Measurements from ENCODE around the gene CIB1.

The CIB1 gene

GRCh38 chr15:90213818-90214204 is 19.9 kb downstream of the CIB1 start:
- DNase-seq, result no peak

- DNase-seq, result no peak
Observed at GRCh38 chr15:90213122-90213817, 20.5 kb downstream of the CIB1 start.

DNA sequence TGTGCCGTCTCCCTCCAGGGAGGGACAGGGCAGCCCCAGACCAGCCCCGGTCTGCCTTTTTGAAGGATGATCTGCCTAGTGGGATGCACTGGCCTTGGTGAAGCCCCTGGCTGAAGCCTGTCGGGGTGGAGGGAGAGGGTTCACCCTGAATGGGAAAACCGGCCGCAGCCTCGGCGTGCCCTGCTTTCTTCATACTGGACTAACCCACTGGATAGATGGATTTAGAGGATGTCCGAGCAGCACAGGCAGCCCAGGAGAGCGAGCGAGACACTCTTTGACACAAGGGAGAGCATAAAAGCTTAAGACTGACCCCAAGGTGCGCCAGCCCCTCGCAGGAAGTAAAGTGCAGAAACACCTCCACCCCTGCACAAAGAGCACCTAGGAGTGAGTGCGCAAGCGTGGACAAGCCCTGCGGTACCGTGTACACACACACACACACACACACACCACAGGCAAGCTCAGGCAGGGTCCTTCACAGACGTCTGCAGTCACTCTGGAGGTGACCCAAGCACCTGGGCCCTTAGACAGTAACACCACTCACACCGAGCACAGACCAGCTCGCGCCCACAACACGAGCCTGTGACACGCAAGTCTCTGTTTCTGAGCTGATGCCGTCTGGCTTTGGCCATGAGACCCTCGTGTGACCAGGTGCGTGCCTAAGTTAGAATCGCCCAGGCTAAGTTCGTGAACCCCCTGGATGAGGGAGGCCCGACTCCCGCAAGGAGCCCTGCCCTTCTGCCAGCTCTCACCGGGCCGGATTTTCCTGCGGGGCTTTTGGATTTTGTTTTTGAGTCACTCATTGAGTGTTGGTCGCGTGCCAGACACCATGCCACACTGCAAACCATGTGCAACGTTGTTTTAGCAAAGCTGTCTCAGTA is 21.3 kb downstream of the CIB1 start:
- DNase-seq, result no peak

DNA sequence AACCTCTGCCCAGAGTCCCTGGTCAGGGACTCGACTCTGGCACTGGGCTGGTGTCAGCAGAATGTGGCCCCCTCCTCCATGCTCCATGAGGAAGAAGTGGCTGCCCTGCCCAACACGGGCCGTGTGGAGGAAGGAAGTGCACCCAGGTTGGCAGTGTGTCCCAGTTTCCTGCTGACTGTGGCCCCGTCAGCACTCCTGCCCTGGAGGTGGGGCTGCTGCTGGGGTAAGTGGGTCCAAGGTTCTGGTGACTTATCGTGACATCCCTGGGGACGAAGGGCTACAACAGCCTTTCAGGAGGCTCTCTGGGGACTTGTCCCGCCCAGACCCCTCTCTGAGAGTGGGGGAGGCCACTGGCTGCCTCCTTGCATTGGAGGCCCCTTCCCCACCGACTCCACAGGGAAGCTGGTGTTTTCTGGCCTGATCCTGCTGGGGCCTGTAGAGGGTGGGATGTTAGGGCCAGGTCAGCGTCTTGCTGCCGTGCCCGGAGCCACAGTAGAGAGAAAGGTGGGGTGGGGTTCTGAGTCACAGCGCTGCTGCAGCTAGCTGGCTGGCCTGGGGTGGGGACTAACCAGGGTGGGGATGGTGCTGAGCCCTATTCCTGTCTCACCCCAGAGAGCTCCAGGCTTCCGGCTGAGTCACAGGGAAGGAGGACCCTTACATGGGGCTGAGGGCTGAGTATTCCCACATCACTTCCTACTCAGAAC is 22.1 kb downstream of the CIB1 start:
- no peak for DNase-seq

DNA sequence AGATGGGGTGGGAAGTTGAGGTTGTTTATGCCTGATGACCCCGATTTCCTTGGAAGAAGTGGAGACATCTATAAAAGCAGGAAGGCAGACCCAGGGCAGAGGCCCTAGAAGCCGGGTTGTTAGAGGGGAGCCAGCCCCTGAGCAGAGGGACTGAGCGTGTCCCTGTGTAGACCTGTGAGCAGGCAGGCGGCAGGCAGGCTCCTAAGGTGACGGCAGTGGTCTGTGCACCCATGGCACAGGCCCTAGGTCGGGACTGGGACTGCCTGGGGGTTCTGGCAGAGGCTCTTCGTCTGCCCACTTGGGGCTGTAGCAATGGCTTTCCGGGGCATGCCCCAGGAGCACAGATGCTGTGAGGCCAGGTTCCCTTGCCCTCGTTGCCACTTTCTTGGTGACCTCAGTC is 22.7 kb downstream of the CIB1 start:
- DNase-seq, result no peak

- no peak for DNase-seq
Observed at GRCh38 chr15:90210593-90210992, 23.1 kb downstream of the CIB1 start.

GRCh38 chr15:90209591-90209990 is 24.1 kb downstream of the CIB1 start:
- no peak for DNase-seq

DNA sequence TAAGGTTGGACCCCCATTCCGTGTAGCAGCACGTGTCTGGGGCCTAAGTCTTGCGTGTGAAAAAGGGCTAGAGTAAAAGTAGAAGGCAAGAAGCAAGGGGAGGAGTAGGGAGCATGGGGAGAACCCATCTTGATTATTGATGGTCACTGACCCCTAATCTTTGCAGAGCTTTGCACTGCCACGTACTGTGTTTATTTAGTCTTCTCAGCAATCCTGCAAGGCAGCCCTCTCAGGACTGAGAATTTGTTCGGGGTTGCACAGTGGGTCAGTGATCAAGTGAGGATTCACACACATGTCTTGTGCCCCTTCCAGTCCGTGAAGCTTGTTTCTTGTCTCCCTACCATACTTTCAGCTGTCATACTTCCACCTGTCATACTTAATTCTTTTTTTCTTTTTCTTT is 25.4 kb downstream of the CIB1 start:
- DNase-seq, result no peak

DNA sequence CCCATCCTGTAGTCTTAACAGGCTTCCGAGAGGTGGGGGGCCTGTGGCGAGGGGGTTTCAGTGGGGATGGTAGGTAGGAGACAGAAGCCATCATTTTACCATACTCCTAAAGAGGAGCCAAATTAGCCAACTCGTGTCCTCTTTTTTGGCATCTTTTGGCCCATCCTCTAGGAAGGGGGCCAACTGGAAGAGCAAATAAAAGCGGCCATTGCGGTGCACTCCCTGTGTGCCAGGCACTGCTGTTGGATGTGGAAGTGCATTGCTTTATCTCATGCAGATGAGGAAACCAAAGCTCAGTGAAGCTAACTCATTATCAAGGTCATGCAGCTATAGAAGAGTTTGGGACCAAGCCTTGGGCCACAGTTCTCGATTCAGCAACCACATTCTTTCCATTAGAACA is 26.5 kb downstream of the CIB1 start:
- no peak for DNase-seq

DNA sequence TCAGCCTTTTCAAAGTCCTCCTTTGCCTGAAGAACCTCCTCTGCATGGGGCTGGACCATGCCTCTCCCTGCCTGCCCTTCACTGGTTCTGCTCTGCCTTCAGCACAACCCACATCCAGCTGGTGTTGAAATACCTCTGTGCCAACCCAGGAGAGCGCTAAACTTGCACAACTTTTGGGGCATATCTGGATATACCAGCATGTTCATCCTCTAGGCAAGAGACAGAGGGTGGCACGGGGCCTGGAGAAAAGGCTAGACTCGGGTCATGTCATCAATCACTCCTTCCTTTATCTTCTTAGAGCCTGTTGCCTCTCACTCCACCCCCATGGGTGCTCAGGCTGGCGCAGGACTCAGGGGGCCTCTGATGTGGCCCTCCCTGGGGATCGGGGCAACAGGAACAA is 27.9 kb downstream of the CIB1 start:
- DNase-seq, result no peak

DNA sequence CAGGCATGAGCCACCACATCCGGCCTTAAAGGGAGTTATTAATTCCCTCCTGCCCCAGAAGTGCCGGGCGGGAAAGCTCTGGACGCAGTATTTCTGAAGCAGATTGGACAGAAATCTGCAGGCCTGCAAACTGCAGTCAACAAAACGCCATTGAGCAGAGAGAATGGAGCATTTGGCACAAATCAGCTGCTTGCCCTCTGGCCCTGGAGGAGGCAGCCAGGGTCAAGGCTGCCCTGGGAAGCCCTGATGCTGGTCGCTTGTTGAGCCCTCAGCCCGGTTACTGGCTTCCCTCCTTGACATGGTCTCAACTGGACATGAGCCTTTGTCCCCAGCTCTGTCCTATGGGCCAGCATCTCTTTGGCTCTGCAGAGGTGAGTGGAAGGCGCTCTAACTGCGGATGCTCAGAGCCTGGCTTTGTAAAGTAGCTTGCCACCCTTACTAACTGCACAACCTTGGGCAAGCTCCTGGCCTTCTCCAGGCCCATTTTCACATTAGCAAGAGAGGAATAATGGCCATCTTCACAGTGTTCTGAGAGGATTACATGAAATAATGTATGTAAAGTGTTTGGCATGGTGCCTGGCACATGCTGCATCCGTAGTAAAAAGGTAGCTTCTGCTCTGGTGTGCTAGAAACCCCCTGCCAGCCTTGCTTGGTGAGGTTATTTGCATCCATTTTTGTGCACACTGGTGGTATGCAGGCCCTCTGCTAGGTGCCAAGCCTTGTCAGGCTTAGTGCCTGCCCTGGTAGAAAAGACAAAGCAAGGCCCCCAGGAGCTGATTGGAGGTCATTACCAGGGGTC is 28.5 kb downstream of the CIB1 start:
- no peak for DNase-seq

DNA sequence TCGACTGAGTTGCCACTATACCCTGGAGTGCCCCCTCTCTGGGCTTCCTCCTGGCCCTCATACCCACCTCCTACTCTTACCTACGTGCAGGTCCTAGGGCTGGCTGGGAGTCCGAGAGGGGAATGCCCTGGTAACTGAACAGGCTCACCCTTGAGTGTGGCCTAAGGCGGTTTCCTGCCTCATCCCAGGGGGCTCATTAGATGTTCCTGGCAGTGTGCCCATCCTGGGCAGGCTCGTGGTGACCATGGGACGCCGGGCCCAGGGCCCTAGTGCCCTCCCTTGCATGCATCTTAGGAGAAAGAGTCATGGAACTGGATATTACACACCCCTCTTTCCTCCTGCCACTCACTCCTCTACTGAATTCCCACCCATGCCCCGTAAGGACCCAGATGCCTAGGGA is 29.8 kb downstream of the CIB1 start:
- DNase-seq, result no peak

DNA sequence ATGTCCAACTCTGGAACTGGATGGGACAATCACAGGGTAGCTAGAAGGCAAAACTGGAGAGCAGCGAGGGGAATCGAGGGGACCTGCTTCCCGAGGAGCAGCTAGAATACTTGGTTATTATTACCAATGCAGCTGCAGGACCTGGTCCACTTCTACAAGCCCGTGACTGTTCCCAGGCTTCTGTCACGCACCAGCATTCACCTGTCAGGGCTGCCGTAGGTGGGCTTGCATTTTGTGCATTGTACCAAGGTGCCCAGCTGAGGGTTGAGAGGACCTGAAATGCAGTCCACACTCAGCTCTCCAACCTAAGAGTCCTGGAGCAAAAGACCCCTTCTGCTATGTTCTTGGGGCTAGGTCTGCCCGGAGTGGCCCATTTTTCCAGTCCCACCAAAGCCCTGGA is 30.3 kb downstream of the CIB1 start:
- no peak for DNase-seq

- no peak for DNase-seq
Observed at GRCh38 chr15:90202929-90203328, 30.8 kb downstream of the CIB1 start.

DNA sequence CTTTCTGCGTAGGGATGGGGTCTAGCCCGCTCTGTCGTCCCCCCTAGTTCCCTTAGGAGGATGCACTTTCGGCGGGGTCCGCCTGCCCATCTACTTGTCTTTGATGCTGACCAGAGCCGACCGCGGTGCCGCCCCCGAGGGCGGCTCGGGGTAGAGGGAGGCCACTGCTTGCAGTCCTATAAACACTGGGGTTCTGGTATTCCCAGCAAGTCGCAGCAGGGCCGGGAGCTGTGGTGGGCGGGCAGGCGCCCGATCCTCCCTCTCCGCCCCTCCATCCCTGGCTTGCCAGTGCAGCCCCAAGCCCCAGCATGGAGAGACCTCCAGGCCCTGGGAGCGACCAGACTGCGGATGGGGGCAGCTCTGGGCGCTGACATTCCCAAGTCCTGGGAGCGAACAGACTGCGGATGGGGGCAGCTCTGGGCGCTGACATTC is 31.8 kb downstream of the CIB1 start:
- DNase-seq, result no peak

DNA sequence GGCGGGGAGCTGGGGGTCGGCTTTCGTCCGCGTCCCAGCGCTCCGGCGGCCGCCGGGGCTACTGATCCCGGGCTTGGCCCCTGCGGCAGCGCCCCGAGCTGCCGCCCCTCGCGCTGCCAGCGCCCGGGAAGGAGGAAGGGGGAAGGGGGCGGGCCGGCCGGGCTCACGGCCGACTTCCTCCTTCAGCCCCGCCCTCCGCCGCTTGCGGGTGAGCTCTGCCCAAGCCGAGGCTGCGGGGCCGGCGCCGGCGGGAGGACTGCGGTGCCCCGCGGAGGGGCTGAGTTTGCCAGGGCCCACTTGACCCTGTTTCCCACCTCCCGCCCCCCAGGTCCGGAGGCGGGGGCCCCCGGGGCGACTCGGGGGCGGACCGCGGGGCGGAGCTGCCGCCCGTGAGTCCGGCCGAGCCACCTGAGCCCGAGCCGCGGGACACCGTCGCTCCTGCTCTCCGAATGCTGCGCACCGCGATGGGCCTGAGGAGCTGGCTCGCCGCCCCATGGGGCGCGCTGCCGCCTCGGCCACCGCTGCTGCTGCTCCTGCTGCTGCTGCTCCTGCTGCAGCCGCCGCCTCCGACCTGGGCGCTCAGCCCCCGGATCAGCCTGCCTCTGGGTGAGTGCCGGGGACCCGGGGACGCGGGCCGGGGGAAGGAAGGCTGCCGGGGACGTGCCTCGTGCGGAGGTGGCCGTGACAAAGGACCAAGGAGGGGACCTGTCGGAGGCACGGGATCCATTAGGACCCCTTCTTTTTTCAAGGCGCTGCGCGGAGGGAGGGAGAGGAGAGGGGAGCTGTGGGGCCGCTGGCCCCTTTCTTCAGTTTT is 32.4 kb downstream of the CIB1 start, which contains the start of gene SEMA4B:
Gene SEMA4B (plus strand): TSS at position 201 of the 814 bp plus-strand sequence. CDS start 249 bp downstream, at position 450.
- DNase-seq, result peak; percentile 56

DNA sequence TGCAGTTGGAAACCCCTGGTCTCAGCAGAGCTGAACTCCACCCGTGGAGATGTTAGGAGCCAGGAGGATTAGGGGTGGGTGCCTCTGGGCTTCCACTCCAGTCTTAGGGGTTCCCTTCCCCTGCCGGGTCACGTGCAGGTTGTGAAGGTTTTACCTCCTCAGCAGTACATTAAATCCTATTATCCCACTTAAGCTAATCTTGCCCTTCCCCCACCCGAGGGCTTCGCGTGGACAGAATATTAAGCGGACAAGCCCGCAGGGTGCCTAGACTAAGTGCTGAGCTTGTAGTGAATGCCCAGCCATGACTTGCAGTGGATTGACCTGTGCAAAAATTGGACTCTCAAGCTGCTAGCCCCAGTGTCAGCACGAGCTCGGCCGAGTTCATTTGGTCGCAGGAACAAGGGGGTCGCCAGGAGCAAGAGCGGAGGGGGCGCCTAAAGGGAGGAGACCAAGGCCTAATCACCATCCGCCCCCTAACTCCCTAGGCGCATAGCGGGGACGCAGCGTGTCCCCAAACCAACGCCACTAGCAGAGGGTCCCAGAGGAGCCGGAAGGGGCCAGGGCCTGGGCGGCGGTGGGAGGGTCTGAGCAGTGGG is 33.1 kb downstream of the CIB1 start:
- no peak for DNase-seq

- DNase-seq, result no peak
Observed at GRCh38 chr15:90194655-90195054, 39.1 kb downstream of the CIB1 start.

DNA sequence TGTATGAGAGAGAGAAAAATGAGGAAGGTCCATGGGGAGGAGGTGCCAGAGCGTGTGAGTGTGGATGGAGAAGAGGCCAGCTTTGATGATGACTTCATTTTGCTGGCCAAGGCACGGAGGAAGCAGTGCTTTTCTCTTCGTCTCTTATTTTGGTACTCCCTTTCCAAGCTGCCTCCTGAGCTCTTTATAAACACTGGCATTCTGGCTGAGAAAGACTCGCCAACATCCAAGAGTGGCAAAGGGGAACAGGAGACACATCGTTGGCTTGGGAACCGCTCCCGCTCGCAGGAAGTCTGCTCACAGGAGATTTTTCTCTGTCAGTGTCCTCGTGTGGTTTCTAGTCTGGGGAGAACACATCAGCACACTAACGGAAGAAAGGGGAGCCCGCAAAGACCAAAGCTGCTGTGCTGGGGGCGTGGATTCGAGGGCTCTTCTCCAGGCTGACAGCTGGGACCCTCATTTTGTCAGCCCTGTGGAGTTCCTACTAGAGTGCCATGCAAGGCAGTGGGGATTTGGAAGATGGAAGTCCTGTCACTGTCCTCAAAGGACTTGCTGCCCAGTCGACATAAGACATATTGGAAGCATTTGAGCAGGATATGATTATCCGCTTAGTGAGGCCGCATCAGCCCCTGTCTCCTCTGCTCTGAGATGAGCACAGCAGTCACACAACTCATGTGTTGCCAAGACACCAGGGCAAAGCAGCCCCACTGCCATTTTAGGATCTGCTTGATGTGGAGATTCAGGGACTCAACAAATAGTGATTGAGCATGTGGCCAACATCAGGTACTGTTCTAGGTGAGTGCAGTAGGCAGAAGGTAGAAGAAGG is 40.6 kb downstream of the CIB1 start:
- no peak for DNase-seq

GRCh38 chr15:90191794-90192509 is 41.8 kb downstream of the CIB1 start:
- peak; percentile 82 for DNase-seq

Data from NCI-H510A (cell line).